HCT116 (cell line): ENCODE measurements around the gene MCOLN3. TPM values are rescaled to one million over a fixed set of nuclear protein-coding genes. Genes with fewer than 3 reads are reported as not detected.

Experiments
- ATAC-seq: fragments of 200-7000 bp; cut with Tn5 transposase; 2 replicates; pipeline ENCODE4 v1.9.1; 2020; ENCODE audit warnings: mild to moderate bottlenecking, moderate library complexity
- BruUV-seq: library from RNA; stranded (reverse); fragments of 400-500 nt; replicated peaks from 2 replicates; lab custom pipeline; 2021; lab: Mats Ljungman, UMichigan
- CTCF ChIA-PET: fragments of 300-600 bp; sonication (Branson Sonifier 250); formaldehyde crosslinking; loops from one replicate; lab custom pipeline; 2021; ENCODE audit warnings: antibody characterized with exemption; lab: Charles Lee
- POLR2A ChIA-PET: fragments of 300-600, 350-600 bp; sonication (Branson Sonifier 250); formaldehyde crosslinking; loops from one replicate; lab custom pipeline; 2021; ENCODE audit warnings: antibody characterized with exemption; lab: Charles Lee
- RAD21 ChIA-PET, 2 experiments: fragments of 300-600 bp; sonication (Branson Sonifier 250); formaldehyde crosslinking; loops; one replicate each; lab custom pipeline; 2023; ENCODE audit warnings: low total read pairs in 2 of 2; ENCODE audit not compliant: uncharacterized antibody in 2 of 2, unreplicated experiment in 2 of 2, low non-redundant PET in 1 of 2; lab: Charles Lee
- DNase-seq: peaks from one replicate; pipeline ENCODE4 v3.0.0-alpha.2; 2010; ENCODE audit warnings: low read depth, low spot score
- H2AFZ ChIP-seq: fragments of 200-600 bp; shearing (Covaris generic), sonication (generic); 2 replicates; pipeline ENCODE4 v1.6.1; 2017; ENCODE audit warnings: low read depth, mixed run types, mixed read lengths, antibody characterized with exemption, low read length; ENCODE audit not compliant: poor library complexity, severe bottlenecking
- H3K27ac ChIP-seq: 2 replicates; pipeline ENCODE4 v1.5.1; 2012; ENCODE audit warnings: low read depth, low read length
- H3K27me3 ChIP-seq: fragments of 200-600 bp; sonication (generic); 2 replicates; pipeline ENCODE4 v1.6.1; 2016; ENCODE audit warnings: mixed run types, low read length, mixed read lengths; ENCODE audit not compliant: insufficient read depth
- H3K36me3 ChIP-seq, 2 experiments: fragments of 200-500 bp in 1 of 2; fragments of 200-600 bp in 1 of 2; sonication (Bioruptor generic) in 1 of 2; sonication (generic) in 1 of 2; 2 replicates each; pipeline versions ENCODE4 v1.5.1 to v1.6.1; 2014 to 2016; ENCODE audit warnings: low read length in 2 of 2, inconsistent platforms in 1 of 2, mixed read lengths in 1 of 2, mixed run types in 1 of 2; ENCODE audit not compliant: insufficient read depth in 2 of 2, control insufficient read depth in 1 of 2
- H3K4me1 ChIP-seq, 2 experiments: fragments of 200-600 bp in 1 of 2; sonication (generic) in 1 of 2; 2 replicates each; pipeline versions ENCODE4 v1.5.1 to v1.6.1; 2012 to 2017; ENCODE audit warnings: low read length in 2 of 2, inconsistent platforms in 1 of 2, mild to moderate bottlenecking in 1 of 2, mixed read lengths in 1 of 2, mixed run types in 1 of 2, moderate library complexity in 1 of 2; ENCODE audit not compliant: insufficient read depth in 2 of 2, control insufficient read depth in 1 of 2
- H3K4me2 ChIP-seq: fragments of 200-600 bp; sonication (generic); 2 replicates; pipeline ENCODE4 v1.6.1; 2017; ENCODE audit warnings: mixed run types, low read length, mixed read lengths
- H3K4me3 ChIP-seq, 2 experiments: fragments of 200-600 bp in 1 of 2; sonication (generic) in 1 of 2; replicated peaks in 1 of 2; 2 replicates each; pipeline ENCODE4 v1.5.1; 2011 to 2016; ENCODE audit warnings: low read length in 2 of 2, control low read depth in 1 of 2, low read depth in 1 of 2, mild to moderate bottlenecking in 1 of 2, mixed read lengths in 1 of 2, mixed run types in 1 of 2
- H3K79me2 ChIP-seq: fragments of 200-600 bp; sonication (generic); 2 replicates; pipeline ENCODE4 v1.6.1; 2017; ENCODE audit warnings: mild to moderate bottlenecking, mixed run types, low read length, moderate library complexity, mixed read lengths; ENCODE audit not compliant: insufficient read depth
- H3K9ac ChIP-seq: fragments of 200-600 bp; sonication (generic); 2 replicates; pipeline ENCODE4 v1.6.1; 2016; ENCODE audit warnings: low read length, mixed read lengths
- H3K9me2 ChIP-seq: fragments of 200-600 bp; sonication (generic), shearing (Covaris generic); 2 replicates; pipeline ENCODE4 v1.6.1; 2017; ENCODE audit warnings: mixed run types, mild to moderate bottlenecking, moderate library complexity; ENCODE audit not compliant: insufficient read depth
- H3K9me3 ChIP-seq, 2 experiments: fragments of 200-500 bp in 1 of 2; fragments of 200-600 bp in 1 of 2; sonication (Bioruptor generic) in 1 of 2; sonication (generic) in 1 of 2; 2 replicates each; pipeline ENCODE4 v1.6.1; 2014 to 2017; ENCODE audit warnings: low read length in 2 of 2, mixed read lengths in 2 of 2, inconsistent platforms in 1 of 2, low read depth in 1 of 2, mild to moderate bottlenecking in 1 of 2, mixed run types in 1 of 2, moderate library complexity in 1 of 2; ENCODE audit not compliant: control insufficient read depth in 1 of 2, insufficient read depth in 1 of 2
- H4K20me1 ChIP-seq: fragments of 200-600 bp; sonication (generic), shearing (Covaris generic); 2 replicates; pipeline ENCODE4 v1.6.1; 2017; ENCODE audit warnings: mixed run types, mild to moderate bottlenecking, moderate library complexity; ENCODE audit not compliant: insufficient read depth
- CEBPB ChIP-seq: IDR thresholded peaks from 2 replicates; pipeline ENCODE4 v1.6.1; 2012; ENCODE audit warnings: low read depth
- CTCF ChIP-seq, 3 experiments: fragments of 200-600 bp in 1 of 3; sonication (generic) in 1 of 3; IDR thresholded peaks in 2 of 3; conservative IDR thresholded peaks in 1 of 3; 2 replicates each; pipeline ENCODE4 v1.5.1; 2012 to 2017; ENCODE audit warnings: low read depth in 2 of 3, low read length in 2 of 3, antibody characterized with exemption in 1 of 3, borderline replicate concordance in 1 of 3, control low read depth in 1 of 3, mild to moderate bottlenecking in 1 of 3, mixed read lengths in 1 of 3, mixed run types in 1 of 3, moderate library complexity in 1 of 3; ENCODE audit not compliant: insufficient read depth in 1 of 3
- EGR1 ChIP-seq: IDR thresholded peaks from 2 replicates; pipeline ENCODE4 v1.6.1; 2012; ENCODE audit warnings: low read depth
- ELF1 ChIP-seq: IDR thresholded peaks from 2 replicates; pipeline ENCODE4 v1.6.1; 2012; ENCODE audit warnings: low read depth, borderline replicate concordance
- EZH2 ChIP-seq: fragments of 200-600 bp; sonication (generic); IDR thresholded peaks from 2 replicates; pipeline ENCODE4 v1.6.1; 2017; ENCODE audit warnings: antibody characterized with exemption, mixed run types
- EZH2phosphoT487 ChIP-seq: fragments of 200-600 bp; IDR thresholded peaks from 2 replicates; pipeline ENCODE4 v1.6.1; 2018; ENCODE audit warnings: antibody characterized with exemption, borderline replicate concordance
- FOSL1 ChIP-seq: IDR thresholded peaks from 2 replicates; pipeline ENCODE4 v1.6.1; 2012; ENCODE audit warnings: low read depth
- RAD21 ChIP-seq: IDR thresholded peaks from 2 replicates; pipeline ENCODE4 v1.6.1; 2012; ENCODE audit warnings: low read depth, mild to moderate bottlenecking
- SP1 ChIP-seq: IDR thresholded peaks from 2 replicates; pipeline ENCODE4 v1.6.1; 2012; ENCODE audit warnings: low read depth
- YY1 ChIP-seq: IDR thresholded peaks from 2 replicates; pipeline ENCODE4 v1.6.1; 2011; ENCODE audit warnings: low read length, low read depth, moderate library complexity, mild to moderate bottlenecking; ENCODE audit not compliant: insufficient replicate concordance; ENCODE audit errors: extremely low read depth
- ZBTB33 ChIP-seq: IDR thresholded peaks from 2 replicates; pipeline ENCODE4 v1.6.1; 2011; ENCODE audit warnings: mild to moderate bottlenecking, low read length, moderate library complexity; ENCODE audit not compliant: insufficient replicate concordance; ENCODE audit errors: extremely low read depth
- ZFX ChIP-seq: fragments of 450-650 bp; IDR thresholded peaks from 2 replicates; pipeline ENCODE4 v1.6.1; 2017
- ZNF274 ChIP-seq: fragments of 200-500 bp; sonication (Bioruptor generic); IDR thresholded peaks from 2 replicates; pipeline ENCODE4 v1.6.1; 2014; ENCODE audit warnings: mild to moderate bottlenecking, low read depth, low read length, inconsistent platforms
- intact Hi-C: fragments of 100-400 bp; cut with micrococcal nuclease; formaldehyde crosslinking; loops from 2 replicates; pipeline ENCODE4 v1.10.0; 2022
- total RNA-seq: library from RNA; stranded (reverse); gene quantifications from one replicate; pipeline ENCODE4 v1.2.1, GENCODE V29; 2021; ENCODE audit not compliant: unreplicated experiment
- TF ChIP-seq, protein P1 (sequence below): IDR thresholded peaks from 2 replicates; pipeline ENCODE4 v1.6.1; 2012

Gene MCOLN3
- total RNA-seq, 1 experiment from 2014 or later = 10.7 TPM

GRCh38 chr1:85042413-85042812, 5.9 kb downstream of the MCOLN3 start:
- intact Hi-C loops = no loop called here
- ChIA-PET CTCF (no interaction called here), RAD21 (no interaction called here), POLR2A (no interaction called here)
- peaks cover 0 to 4% of the 10 kb centered on the region in 2 experiments; a peak in 1 of 4 replicates for H3K36me3 ChIP-seq
- no peaks in the 10 kb centered on the region for H3K4me1 ChIP-seq
- no peak overlapping the region for H2AFZ ChIP-seq
- H4K20me1 ChIP-seq = no peaks in the 10 kb centered on the region
- H3K9me2 ChIP-seq = no peaks in the 10 kb centered on the region
- no peaks in the 10 kb centered on the region for H3K9me3 ChIP-seq
- no TSS peak for BruUV-seq
- no peak overlapping the region for H3K27ac ChIP-seq
- H3K4me2 ChIP-seq = no peak overlapping the region
- H3K4me3 ChIP-seq = no peak overlapping the region
- no peaks in the 10 kb centered on the region for H3K27me3 ChIP-seq
- ATAC-seq = no peak
- no peaks in the 10 kb centered on the region for H3K79me2 ChIP-seq
- TF ChIP-seq FOSL1 = no peak
- TF ChIP-seq ZNF274 = no peak
- TF ChIP-seq, protein P1, sequence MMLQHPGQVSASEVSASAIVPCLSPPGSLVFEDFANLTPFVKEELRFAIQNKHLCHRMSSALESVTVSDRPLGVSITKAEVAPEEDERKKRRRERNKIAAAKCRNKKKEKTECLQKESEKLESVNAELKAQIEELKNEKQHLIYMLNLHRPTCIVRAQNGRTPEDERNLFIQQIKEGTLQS = no peak
- TF ChIP-seq ZFX = no peak
- no peak for TF ChIP-seq RAD21
- TF ChIP-seq YY1 = no peak
- no peak for TF ChIP-seq CEBPB
- no peak for TF ChIP-seq ELF1
- no peak for TF ChIP-seq ZBTB33
- no peak for TF ChIP-seq EZH2
- TF ChIP-seq EZH2phosphoT487 = no peak
- no peak for TF ChIP-seq EGR1
- no peak for TF ChIP-seq CTCF (IDR thresholded peaks at IDR 0.05 in 2 of 3, conservative IDR thresholded peaks at IDR 0.05 in 1 of 3; ENCODE audit: borderline replicate concordance in 1 of 3, insufficient read depth in 1 of 3, low read depth in 2 of 3, low read length in 2 of 3)
- no peak for TF ChIP-seq SP1
- TF ChIP-seq, all 23 proteins: peak for 0
- DNase-seq = no peak
- no peak overlapping the region for H3K9ac ChIP-seq
